ENCODE data around the gene NDUFB8. TPM values are rescaled to one million over a fixed set of nuclear protein-coding genes. Genes with fewer than 3 reads are reported as not detected.

NDUFB8 gene
- total and polyA plus RNA-seq, 8 donors = 35.5 to 156 (median 58.6) TPM

GRCh38 chr10:100524638-100525037 is 5.0 kb downstream of the NDUFB8 start:
- DNase-seq (no peak), ATAC-seq (no peak), FAIRE-seq (no peak)
- WGBS, 2 donors = 82 to 92% methylated on average over 2 of the region's 2 CpGs
- Histone ChIP-seq H3K4me3 (no peak overlapping the region), H3K4me1 (peaks cover 0 to 10% (median 7%) of the 10 kb centered on the region in 3 donors), H3K9me3 (no peaks in the 10 kb centered on the region), H3K27me3 (no peaks in the 10 kb centered on the region), H3K36me3 (peaks cover 0 to 29% (median 12%) of the 10 kb centered on the region in 3 donors), H3K27ac (no peak overlapping the region)
- TF ChIP-seq, protein P1, sequence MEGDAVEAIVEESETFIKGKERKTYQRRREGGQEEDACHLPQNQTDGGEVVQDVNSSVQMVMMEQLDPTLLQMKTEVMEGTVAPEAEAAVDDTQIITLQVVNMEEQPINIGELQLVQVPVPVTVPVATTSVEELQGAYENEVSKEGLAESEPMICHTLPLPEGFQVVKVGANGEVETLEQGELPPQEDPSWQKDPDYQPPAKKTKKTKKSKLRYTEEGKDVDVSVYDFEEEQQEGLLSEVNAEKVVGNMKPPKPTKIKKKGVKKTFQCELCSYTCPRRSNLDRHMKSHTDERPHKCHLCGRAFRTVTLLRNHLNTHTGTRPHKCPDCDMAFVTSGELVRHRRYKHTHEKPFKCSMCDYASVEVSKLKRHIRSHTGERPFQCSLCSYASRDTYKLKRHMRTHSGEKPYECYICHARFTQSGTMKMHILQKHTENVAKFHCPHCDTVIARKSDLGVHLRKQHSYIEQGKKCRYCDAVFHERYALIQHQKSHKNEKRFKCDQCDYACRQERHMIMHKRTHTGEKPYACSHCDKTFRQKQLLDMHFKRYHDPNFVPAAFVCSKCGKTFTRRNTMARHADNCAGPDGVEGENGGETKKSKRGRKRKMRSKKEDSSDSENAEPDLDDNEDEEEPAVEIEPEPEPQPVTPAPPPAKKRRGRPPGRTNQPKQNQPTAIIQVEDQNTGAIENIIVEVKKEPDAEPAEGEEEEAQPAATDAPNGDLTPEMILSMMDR (IDR thresholded peaks at IDR 0.05) = no peak
- intact Hi-C loops (cut with DNase I) = loop anchor here in 1 of 3 donors (10.0 kb wide), 1 partner anchor 180 kb away; the partner anchor contains the start of gene SCD

DNA sequence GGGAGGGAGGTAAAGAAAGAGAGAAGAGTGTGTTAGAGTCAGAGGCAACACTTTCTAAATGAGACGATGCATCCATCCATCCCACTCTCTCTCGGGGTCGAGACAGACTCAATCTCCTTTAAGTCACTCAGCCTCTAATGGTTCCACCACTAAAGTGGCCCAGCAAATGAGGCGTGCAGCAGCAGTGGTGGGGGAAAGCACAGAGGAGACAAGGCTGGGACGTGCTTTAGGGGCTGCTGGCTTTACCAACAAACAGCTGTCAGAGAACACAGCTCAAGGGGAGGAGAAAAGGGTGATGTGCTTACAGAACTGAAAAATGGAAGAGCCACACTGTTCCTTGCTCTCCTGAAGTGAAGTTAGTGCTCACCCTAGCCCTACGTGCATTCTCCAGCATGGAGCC is 5.5 kb downstream of the NDUFB8 start:
- Histone ChIP-seq H3K4me1 (peaks cover 3 to 14% (median 10%) of the 10 kb centered on the region in 3 donors), H3K36me3 (peaks cover 0 to 29% (median 12%) of the 10 kb centered on the region in 3 donors), H3K9me3 (no peaks in the 10 kb centered on the region), H3K4me3 (no peak overlapping the region), H3K27me3 (no peaks in the 10 kb centered on the region), H3K27ac (no peak overlapping the region)
- FAIRE-seq (no peak), DNase-seq (no peak), ATAC-seq (no peak)
- 81 to 84% methylated on average over 6 of the region's 6 CpGs for WGBS, 2 donors
- TF ChIP-seq, protein P1 (IDR thresholded peaks at IDR 0.05) = no peak
- intact Hi-C loops (cut with DNase I) = loop anchor here in 1 of 3 donors (10.0 kb wide), 1 partner anchor 179 kb away; the partner anchor contains the start of gene SCD

DNA sequence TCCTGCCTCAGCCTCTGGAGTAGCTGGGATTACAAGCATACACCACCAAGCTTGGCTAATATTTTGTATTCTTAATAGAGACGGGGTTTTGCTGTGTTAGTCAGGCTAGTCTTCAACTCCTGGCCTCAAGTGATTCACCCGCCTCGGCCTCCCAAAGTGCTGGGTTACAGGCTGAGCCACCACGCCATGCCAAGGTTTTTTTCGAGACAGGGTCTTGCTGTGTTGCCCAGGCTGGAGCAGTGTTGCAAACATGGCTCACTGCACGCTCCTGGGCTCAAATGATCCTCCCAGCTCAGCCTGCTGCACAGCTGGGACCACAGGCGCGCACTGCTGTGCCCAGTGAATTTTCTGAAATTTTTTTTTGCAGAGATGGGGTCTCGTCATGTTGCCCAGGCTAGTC is 6.7 kb downstream of the NDUFB8 start:
- peaks cover 0 to 29% (median 12%) of the 10 kb centered on the region in 3 donors for H3K36me3 ChIP-seq
- no peak for DNase-seq
- H3K4me3 ChIP-seq = no peak overlapping the region
- H3K27me3 ChIP-seq = no peaks in the 10 kb centered on the region
- no peak for FAIRE-seq
- H3K27ac ChIP-seq = no peak overlapping the region
- WGBS, 2 donors = 92 to 95% methylated on average over 9 of the region's 9 CpGs
- peaks cover 7 to 11% (median 7%) of the 10 kb centered on the region in 3 donors for H3K4me1 ChIP-seq
- TF ChIP-seq, protein P1 (IDR thresholded peaks at IDR 0.05) = no peak
- intact Hi-C loops (cut with DNase I) = loop anchor here in 1 of 3 donors (10.0 kb wide), 1 partner anchor 178 kb away; the partner anchor contains the start of gene SCD
- no peaks in the 10 kb centered on the region for H3K9me3 ChIP-seq
- ATAC-seq = no peak

DNA sequence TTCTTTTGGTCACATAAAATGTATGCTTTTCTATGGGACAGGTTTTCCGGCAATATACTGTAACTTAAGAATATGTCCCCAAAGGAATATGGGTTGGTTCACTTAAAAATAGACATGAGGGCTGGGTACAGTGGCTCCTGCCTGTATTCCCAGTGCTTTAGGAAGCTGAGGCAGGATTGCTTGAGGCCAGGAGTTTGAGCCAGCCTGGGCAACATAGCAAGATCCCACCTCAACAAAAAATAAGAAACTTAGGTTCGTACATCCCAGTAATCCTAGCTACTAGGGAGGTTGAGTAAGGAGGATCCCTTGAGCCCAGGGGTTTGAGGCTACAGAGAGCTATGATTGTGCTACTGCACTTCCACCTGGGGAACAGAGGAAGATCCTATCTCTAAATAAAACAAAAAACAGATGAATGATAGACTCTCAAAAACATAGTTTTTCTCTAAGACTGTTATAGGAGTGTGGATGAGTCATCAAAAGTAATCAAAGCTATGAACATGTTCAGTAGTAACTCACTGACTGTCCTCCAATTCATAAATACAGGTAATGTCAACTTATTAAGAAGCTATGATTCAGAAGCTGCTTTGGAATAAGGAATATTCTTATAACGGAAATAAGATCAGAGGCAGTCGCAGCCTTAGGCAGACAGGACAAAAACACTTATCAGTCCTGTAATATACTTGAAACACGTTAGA is 7.4 kb downstream of the NDUFB8 start:
- H3K4me3 ChIP-seq = no peak overlapping the region
- TF ChIP-seq, protein P1 (IDR thresholded peaks at IDR 0.05) = no peak
- no peaks in the 10 kb centered on the region for H3K27me3 ChIP-seq
- no peak for FAIRE-seq
- no peak for ATAC-seq
- H3K9me3 ChIP-seq = no peaks in the 10 kb centered on the region
- 81 to 87% methylated on average over 5 of the region's 5 CpGs for WGBS, 2 donors
- no peak for DNase-seq
- peaks cover 0 to 29% (median 12%) of the 10 kb centered on the region in 3 donors for H3K36me3 ChIP-seq
- peaks cover 7 to 11% (median 7%) of the 10 kb centered on the region in 3 donors for H3K4me1 ChIP-seq
- intact Hi-C loops (cut with DNase I) = loop anchor here in 1 of 3 donors (10.0 kb wide), 1 partner anchor 177 kb away; the partner anchor contains the start of gene SCD
- H3K27ac ChIP-seq = no peak overlapping the region

DNA sequence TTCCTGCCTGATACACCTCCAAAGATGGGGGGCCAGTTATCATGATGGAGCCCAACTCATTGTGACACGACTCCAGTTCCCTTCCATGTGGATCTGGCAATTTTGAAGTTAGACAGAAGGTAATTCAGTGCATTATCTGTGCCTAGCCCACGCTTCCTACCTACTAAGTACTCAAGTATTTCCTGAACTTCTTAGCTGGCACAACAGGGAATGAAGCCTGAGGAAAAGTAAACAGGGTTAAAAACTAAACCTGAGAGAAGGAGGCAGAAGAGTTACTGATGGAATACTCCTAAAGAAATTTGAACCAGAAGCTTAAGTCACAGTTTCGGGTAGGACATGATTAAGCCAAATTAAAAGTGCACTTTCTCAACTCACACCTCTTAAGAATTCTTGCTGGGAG is 8.9 kb downstream of the NDUFB8 start:
- 84% methylated on average over 3 of the region's 3 CpGs for WGBS, 2 donors
- intact Hi-C loops (cut with DNase I) = loop anchor here in 1 of 3 donors (10.0 kb wide), 1 partner anchor 176 kb away; the partner anchor contains the start of gene SCD
- no peak overlapping the region for H3K27ac ChIP-seq
- TF ChIP-seq, protein P1 (IDR thresholded peaks at IDR 0.05) = no peak
- FAIRE-seq (no peak), ATAC-seq (no peak), DNase-seq (no peak)
- H3K4me1 ChIP-seq = peaks cover 7 to 11% (median 7%) of the 10 kb centered on the region in 3 donors
- peaks cover 0 to 18% (median 8%) of the 10 kb centered on the region in 3 donors for H3K36me3 ChIP-seq
- H3K4me3 ChIP-seq = no peak overlapping the region
- no peaks in the 10 kb centered on the region for H3K27me3 ChIP-seq
- H3K9me3 ChIP-seq = no peaks in the 10 kb centered on the region
